Nephron (organoid): ENCODE data around the gene ACAP3.

Experiments used
- H3K27ac Mint-ChIP-seq, 3 experiments: 2 replicates each; pipeline ENCODE4 v1.8.0; 2020; ENCODE audit warnings: mixed read lengths in 3 of 3, mild to moderate bottlenecking in 2 of 3, moderate library complexity in 1 of 3
- H3K27me3 Mint-ChIP-seq: 2 replicates; pipeline ENCODE4 v1.8.0; 2021; ENCODE audit warnings: low read depth, mild to moderate bottlenecking, moderate library complexity, mixed read lengths
- H3K36me3 Mint-ChIP-seq: 2 replicates; pipeline ENCODE4 v1.8.0; 2020; ENCODE audit warnings: low read depth, mixed read lengths
- H3K4me1 Mint-ChIP-seq: 2 replicates; pipeline ENCODE4 v1.8.0; 2020; ENCODE audit warnings: mixed read lengths
- H3K4me3 Mint-ChIP-seq, 3 experiments: 2 replicates each; pipeline ENCODE4 v1.8.0; 2020; ENCODE audit warnings: mild to moderate bottlenecking in 3 of 3, mixed read lengths in 3 of 3, moderate library complexity in 2 of 3
- H3K9me3 Mint-ChIP-seq: 2 replicates; pipeline ENCODE4 v1.8.0; 2020; ENCODE audit warnings: mixed read lengths
- CTCF ChIP-seq, 3 experiments: fragments of 200-600 bp; sonication (generic); IDR thresholded peaks; one replicate each; pipeline ENCODE4 v1.5.0; 2021; ENCODE audit warnings: antibody characterized with exemption in 3 of 3; ENCODE audit not compliant: unreplicated experiment in 3 of 3

ACAP3 gene

GRCh38 chr1:1345384-1345783 lies 37.7 kb upstream of the ACAP3 start:
- peaks cover 7% of the 10 kb centered on the region for H3K4me1 Mint-ChIP-seq
- H3K27me3 Mint-ChIP-seq = no peaks in the 10 kb centered on the region
- no peaks in the 10 kb centered on the region for H3K9me3 Mint-ChIP-seq
- peaks cover 10% of the 10 kb centered on the region for H3K36me3 Mint-ChIP-seq
- TF ChIP-seq CTCF (IDR thresholded peaks at IDR 0.05; ENCODE audit: unreplicated experiment in 3 of 3) = no peak
- H3K27ac Mint-ChIP-seq = no peak overlapping the region
- no peak overlapping the region for H3K4me3 Mint-ChIP-seq

DNA sequence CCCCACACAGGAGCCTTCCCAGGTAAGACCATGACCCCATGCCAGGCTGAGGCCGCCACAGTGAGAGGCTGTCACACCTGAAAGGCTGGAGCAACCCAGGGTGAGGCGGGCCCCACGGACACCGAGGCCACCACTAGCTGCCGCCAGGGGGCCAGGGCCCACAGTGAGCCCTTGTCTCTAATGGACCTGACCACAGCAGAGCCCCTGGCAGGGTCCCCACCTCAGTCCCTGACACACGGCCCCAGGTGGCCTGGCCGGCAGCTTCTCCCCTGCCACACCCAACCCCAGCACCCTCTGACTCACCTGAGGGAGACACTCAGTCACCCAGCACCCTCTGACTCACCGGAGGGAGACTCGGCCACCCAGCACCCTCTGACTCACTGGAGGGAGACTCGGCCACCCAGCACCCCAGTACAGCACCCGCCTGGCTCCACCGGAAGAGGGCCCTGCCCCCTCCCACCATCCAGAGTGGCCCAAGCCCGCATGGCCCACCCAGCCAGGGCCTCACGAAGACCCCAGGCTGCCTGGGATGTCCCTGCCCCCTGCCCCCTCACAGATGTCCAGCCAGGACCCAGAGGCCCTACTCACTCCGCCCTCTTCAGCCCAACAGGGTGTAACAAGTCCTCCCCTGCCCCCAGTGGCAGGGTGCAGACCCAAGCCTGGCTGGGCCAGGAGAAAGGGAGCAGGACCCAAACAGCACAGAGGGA lies 37.1 kb upstream of the ACAP3 start:
- Mint-ChIP-seq H3K27ac (no peak overlapping the region), H3K36me3 (peaks cover 10% of the 10 kb centered on the region), H3K9me3 (no peaks in the 10 kb centered on the region), H3K27me3 (no peaks in the 10 kb centered on the region), H3K4me1 (peaks cover 7% of the 10 kb centered on the region), H3K4me3 (peak overlapping the region in 2 of 3 experiments; percentile 19 to 28)
- TF ChIP-seq CTCF (IDR thresholded peaks at IDR 0.05; ENCODE audit: unreplicated experiment in 3 of 3) = peak; percentile 47 to 55 (median 55)

- Mint-ChIP-seq H3K4me3 (no peak overlapping the region), H3K36me3 (peaks cover 10% of the 10 kb centered on the region), H3K4me1 (peaks cover 7% of the 10 kb centered on the region), H3K27ac (no peak overlapping the region), H3K9me3 (no peaks in the 10 kb centered on the region), H3K27me3 (no peaks in the 10 kb centered on the region)
- TF ChIP-seq CTCF (IDR thresholded peaks at IDR 0.05; ENCODE audit: unreplicated experiment in 3 of 3) = no peak
Measured at GRCh38 chr1:1343811-1344421, 36.2 kb upstream of the ACAP3 start.

DNA sequence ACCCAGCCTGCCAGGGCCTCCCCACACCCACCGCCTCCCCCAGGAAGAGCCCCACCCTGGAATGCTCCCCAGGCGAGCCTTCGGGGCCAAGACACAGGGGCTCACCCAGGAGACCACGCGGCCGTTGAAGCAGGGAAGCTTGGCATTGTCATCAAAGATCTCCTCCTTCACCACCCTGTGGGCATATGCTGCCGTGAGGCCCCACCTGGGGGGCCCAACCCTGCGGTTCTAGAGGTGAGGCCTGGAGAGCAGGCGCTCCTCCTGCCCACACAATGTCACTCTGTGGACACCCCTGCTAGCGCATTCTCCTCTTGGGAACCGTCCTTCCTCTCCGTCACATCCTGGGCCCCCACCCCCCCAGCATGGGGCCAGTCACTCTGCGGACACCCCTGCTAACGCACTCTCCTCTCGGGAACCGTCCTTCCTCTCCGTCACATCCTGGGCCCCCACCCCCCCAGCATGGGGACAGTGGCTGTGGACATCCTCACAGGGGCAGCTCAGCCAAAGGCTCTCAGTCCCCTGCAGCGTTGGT lies 34.9 kb upstream of the ACAP3 start:
- H3K27me3 Mint-ChIP-seq = no peaks in the 10 kb centered on the region
- H3K4me3 Mint-ChIP-seq = no peak overlapping the region
- H3K4me1 Mint-ChIP-seq = peaks cover 6% of the 10 kb centered on the region
- H3K36me3 Mint-ChIP-seq = peaks cover 10% of the 10 kb centered on the region
- H3K27ac Mint-ChIP-seq = no peak overlapping the region
- no peak for TF ChIP-seq CTCF (IDR thresholded peaks at IDR 0.05; ENCODE audit: unreplicated experiment in 3 of 3)
- no peaks in the 10 kb centered on the region for H3K9me3 Mint-ChIP-seq

DNA sequence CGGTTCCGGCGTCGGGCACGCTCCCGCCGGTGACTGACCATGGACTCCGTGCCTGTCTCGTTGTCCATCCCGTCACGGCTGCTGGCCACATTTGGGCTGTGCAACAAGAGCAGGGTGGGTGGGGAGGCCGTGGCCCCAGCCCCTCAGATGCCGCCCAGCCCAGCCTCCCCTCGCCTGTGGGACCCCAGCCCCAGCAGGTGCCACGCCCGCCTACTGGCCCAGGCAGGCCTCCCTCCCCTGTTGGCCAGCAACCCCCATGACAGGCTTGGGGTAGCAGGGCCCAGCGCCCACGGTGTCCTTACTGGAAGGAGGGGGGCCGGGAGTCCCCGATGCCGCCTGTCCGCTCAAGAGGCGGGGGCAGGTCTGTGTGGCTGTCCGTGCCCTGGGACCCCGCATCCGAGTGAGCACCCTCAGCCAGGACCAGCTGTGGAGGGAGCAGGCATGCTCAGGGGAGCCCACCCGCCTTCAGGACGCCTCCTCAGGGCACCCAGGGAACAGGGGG lies 34.4 kb upstream of the ACAP3 start:
- Mint-ChIP-seq H3K36me3 (peaks cover 10% of the 10 kb centered on the region), H3K4me3 (no peak overlapping the region), H3K9me3 (no peaks in the 10 kb centered on the region), H3K27ac (no peak overlapping the region), H3K27me3 (no peaks in the 10 kb centered on the region), H3K4me1 (peaks cover under 1% of the 10 kb centered on the region)
- TF ChIP-seq CTCF (IDR thresholded peaks at IDR 0.05; ENCODE audit: unreplicated experiment in 3 of 3) = no peak
